HG03039 (cell line): ENCODE data around the gene TLE2.
"Not testable (repeated sequence)": the region's sequence is repeated elsewhere in the genome, so short reads cannot be mapped to it uniquely, and the experiment has no call there.

Experiments
- ATAC-seq: cut with Tn5 transposase; IDR thresholded peaks from one replicate; pipeline ENCODE4 v1.9.1; 2021; ENCODE audit warnings: mild to moderate bottlenecking, moderate library complexity; ENCODE audit not compliant: unreplicated experiment

TLE2 gene

DNA sequence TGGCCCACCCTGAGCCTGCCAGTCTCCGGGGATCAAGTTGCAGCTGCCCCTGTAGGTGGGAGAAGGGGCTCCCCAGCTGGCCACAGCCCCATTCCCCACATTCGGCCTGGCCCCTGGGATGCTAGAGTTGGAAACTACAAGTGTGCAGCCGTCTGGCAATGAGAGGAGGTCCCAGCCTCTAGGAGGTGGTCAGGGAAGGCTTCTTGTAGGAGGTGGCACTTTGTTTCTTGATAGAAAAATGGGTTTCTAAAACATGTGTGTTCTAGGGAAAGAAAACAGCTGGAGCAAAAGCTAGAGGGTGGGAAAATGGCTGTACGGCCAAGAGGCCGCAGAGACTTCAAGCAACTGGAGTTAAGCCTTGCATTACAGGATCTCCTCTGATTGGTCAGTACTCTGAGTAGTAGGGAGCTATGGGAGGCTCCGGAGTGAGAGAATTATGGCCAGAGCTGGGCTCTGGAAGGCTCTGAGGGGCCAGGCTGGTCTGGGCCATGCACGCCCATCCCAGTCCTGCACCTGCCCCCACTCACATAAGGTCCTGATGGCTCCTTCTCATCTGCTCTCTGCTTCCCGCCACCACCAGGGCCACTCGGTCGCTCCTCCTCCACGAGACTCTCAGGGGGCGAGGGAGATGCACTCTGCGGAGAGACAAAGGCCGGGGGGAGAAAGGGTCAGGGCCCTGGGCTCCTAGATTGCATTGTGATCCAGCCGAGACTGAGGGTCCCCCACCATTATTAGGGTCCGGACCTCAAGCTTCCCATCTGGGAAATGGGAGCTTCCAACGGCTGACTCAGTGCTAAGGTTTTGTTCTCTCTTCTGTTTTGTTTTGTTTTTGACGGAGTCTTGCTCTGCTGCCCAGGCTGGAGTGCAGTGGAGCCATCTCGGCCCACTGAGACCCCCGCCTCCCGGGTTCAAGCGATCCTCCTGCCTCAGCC, 13.7 kb downstream of the TLE2 start:
- no peak for ATAC-seq

DNA sequence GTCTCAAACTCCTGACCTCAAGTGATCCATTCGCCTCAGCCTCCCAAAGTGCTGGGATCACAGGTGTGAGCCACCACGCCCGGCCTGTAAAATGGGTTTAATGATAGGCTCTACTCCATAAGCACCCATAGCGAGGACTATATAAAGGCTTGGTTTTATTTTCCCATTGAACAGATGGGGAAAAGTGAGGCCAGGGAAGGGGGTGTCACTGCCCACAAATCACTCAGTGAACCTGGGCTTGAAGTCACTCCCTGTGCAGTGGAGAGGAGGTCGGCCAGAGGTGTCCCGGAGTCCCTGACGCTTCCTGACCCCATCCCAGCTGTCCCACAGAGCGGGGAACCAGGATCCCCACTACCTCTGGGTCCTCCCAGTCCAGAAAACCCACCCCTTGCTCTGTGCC, 14.9 kb downstream of the TLE2 start:
- no peak for ATAC-seq

DNA sequence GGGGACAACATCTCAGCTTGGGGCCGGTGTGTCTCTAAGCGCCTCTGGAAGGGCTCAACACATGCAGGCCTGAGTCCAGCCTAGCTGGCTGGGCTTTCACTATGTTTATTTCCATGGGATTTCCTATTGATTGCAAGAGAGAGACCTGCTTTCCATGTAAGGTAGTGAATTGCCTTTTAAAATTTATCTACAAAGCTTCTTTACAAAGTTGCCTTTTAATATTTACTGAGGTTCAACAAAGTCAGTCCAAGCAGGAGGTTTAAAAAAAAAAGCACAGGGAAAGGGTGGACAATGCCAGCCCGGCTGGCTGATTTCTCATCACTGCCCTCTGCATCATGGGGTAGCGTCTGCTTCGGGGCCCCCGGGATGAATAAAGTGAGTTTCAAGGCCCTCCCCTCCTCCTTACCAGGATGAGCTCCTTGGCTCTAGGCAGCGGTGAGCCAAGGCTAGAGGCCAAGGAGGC, 15.8 kb downstream of the TLE2 start:
- no peak for ATAC-seq

DNA sequence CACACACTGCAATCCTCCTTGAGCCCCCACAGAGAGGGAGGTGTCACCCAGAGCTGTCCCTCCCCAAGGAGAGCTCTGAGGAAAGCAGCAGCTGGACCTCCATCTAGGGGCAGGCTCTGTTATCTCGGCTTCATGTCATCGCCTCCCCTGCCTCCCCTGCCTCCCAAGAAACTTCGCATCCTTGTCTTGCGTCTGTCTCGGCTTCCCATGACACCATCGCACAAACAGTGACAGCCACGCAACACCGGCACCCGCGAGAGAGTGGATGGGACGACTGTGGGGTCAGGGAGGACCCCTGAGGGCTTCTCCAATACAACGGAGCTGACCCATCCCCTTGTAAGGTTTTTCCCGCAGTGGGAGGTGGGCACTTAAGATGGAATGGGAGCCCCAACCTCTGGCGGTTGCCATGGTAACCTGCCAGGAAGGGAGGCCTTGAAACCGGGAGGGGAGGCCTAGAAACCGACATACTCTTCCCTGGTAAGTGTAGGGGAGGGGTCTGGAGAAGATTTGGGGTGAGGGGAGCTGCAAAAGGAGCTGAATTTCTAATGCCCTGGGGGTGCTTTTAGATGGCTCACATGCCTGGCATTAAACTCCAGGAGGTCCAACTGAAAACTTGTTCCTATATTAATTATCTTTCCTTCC, 16.3 kb downstream of the TLE2 start:
- no peak for ATAC-seq

DNA sequence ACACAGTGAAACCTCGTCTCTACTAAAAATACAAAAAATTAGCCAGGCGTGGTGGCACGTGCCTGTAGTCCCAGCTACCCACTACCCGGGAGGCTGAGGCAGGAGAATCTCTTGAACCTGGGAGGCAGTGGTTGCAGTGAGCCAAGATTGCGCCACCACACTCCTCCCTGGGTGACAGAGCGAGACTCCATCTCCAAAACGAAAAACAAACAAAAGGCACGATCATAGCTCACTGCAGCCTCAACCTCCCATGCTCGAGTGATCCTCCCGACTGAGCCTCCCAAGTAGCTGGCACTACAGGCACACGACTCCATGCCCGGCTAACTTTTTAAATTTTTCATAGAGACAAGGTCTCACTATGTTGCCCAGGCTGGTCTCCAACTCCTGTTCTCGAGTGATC, 17.0 kb downstream of the TLE2 start:
- ATAC-seq, result not testable (repeated sequence)

DNA sequence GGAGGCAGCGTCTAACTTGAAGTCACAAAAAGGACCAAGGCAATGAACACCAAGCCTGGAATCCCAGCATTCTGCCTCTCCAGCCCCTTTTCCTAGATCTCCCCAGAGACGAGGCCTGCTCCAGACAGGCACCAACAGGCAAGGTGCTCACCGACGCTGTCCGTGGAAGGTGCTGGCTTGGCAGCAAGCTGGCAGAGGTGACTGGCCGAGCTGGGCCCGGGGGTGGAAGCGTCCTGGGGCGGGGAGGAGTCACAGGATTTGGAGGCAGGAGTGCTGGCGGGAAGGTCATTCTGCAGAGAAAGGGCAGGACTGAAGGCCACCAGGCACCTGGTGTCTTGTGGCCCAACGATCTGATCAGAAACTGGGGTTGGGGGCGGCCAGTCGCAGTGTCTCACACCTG, 18.2 kb downstream of the TLE2 start:
- no peak for ATAC-seq

DNA sequence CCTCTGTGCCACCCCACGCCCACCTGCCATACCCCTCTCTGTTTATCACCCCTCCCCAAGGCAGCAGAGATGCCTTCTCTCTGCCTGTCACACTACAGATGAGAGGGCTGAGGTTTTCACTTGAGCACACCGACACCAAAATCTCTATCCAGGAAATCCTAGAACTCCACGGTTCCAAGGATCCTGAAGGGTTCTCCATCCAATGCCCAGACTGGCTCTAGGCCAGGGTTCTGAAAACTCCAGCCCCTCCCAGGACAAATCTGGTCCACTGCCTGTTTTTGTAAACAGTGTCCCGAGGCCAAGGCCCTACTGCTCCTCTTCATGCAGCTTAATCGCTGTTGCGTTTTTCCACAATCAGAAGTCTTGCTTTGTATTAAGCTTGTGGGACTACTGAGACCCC, 20.1 kb downstream of the TLE2 start:
- no peak for ATAC-seq

DNA sequence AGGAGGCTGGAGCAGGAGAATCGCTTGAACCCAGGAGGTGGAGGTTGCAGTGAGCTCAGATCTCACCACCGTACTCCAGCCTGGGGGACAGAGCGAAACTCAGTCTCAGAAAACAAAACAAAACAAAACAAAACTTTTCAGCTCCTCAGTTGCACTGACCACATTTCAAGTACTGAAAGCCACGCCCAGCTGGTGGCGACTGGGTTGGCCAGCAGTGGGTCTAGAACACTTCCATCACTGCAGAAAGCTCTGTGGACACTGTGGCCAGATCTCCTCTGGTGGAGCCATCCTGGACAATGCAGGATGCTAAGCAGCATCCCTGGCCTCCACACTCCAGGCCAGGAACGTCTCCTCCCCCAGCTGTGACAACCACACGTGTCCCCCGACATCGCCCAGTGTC, 21.1 kb downstream of the TLE2 start:
- no peak for ATAC-seq

DNA sequence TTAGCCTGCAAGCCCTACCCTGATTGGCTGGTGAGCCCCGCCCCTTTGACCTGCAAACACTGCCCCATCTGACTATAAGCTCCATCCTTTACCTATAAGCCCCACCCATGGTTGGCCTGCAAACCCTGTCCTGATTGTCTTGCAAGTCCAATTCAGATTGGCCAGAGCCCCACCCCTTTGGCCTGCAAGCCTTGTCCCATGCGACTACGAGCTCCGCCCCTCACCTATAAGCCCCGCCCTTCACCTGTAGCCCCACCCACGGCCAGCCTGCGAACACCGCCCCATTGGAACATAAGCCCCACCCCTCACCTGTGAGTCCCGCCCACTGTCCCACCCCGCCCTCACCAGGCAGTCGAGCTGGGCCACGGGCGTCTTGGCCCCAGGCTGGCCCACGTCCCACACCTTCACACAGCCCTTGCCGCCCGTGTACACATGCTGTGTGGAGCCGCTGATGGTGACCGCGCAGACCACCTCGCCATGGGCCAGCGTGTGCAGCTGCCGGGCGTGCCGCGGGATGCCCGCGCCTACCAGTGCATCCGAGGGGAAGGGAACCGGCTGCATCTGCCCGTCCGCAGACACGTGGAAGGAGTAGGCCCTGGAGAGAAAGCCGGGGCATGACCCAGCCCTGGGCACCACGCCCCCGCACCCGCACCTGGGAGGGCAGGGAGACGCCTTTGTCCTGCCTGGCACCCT, 22.9 kb downstream of the TLE2 start:
- ATAC-seq, result no peak

DNA sequence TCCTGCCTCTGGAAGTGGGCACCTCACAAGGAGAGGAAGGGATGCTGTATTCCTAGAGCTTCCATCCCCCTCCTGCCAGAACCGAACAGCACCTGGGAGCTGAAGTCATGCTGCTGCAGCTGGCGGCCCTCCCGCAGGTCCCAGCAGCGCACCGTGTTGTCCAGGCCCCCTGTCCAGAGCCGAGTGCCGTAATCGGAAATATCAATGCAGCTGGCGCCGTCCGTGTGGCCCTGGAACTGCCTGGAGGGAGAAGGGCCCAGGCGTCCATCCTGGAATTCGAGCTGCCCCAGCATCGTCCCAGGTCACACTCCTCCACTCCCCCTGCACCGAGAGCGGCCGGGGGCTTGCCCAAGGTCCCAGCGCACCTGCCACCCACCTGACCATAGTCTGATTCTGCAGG, 23.7 kb downstream of the TLE2 start:
- ATAC-seq, result no peak

DNA sequence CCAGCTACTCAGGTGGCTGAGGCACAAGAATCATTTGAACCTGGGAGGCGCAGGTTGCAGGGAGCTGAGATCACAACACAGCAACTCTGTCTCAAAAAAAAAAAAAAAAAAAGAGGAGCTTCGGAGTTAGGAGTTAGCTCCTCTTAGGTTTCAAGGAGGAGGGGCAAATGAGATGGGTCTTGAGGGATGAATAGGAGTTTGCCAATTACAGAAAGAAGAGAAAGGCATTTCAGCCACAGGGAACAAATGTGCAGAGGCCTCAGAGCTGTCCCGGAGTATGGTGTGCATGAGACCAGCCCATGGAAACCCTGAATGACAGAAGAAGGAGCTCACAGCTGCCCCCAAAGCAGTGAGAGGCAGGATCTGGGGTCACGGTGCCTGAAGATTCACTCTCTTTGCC, 24.6 kb downstream of the TLE2 start:
- ATAC-seq, result no peak

DNA sequence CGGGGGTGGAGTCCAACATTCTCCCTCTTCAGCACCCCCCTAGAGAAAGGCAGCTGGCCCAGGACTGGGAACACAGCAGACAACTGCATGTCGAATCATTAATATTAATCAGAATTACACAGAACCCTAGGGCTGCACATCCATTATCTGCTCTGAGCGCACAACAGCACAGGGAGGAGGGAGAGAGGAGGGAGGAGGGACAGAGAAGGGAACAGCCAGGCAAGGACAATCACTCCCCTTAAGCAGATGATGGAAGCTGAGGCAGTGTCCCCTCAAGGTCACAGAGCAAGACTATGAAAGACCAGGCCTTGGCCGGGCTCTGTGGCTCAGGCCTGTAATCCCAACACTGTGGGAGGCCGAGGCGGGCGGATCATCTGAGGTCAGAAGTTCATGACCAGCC, 26.0 kb downstream of the TLE2 start:
- ATAC-seq, result no peak

DNA sequence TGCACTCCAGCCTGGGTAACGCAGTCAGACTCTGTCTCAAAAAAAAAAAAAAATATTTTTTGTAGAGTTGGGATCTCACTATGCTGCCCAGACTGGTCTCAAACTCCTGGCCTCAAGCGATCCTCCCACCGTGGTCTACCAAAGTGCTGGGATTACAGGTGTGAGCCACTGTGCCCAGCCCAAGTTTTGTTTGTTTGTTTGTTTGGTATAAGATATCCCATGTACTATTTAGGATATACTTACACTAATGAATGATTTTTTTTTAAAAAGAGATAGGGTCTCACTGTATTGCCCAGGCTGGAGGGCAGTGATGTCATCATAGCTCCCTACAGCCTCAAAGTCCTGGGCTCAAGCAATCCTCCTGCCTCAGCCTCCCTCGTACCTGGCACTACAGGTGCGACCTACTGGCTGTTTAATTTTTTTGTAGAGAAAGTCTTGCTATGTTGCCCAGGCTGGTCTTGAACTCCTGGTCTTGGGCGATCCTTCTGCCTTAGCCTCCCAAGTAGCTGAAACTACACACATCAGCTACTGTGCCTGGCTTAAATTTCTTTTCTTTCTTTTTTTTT, 27.8 kb downstream of the TLE2 start:
- ATAC-seq, result no peak

DNA sequence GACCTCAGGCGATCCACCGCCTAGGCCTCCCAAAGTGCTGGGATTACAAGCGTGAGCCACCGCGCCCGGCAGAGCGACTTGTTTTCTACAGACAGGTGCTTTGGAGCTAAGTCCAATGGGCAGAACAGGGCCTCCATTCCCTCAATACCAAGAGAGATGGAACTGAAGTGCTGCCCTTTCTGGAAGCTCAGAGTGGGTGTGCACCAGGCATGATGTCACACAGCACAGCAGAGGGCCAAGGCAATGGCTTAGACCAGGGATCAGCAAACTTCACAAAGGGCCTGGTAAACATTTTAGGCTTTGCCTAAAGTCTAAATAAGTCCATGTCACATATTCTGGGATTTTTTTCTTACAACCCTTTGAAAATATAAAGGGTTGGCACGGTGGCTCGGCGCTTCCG, 30.4 kb downstream of the TLE2 start:
- no peak for ATAC-seq

DNA sequence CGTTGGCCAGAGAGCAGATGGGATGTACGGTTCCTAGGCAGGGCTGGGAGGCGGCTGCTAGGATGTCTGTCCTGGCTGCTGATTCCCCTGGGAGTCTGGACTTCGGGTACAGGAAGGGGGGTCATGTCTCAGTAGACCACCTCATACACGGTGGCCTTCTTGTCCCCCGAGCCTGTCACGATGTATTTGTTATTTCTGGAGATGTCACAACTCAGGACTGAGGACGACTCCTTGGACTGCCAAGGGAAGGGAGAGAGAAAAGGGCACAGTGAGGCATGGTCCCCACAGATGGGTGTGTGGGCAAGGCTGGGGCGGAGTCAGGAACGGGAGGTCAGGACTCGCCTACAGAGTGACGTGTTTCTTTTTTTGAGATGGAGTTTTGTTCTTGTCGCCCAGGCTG, 31.4 kb downstream of the TLE2 start:
- ATAC-seq, result no peak

DNA sequence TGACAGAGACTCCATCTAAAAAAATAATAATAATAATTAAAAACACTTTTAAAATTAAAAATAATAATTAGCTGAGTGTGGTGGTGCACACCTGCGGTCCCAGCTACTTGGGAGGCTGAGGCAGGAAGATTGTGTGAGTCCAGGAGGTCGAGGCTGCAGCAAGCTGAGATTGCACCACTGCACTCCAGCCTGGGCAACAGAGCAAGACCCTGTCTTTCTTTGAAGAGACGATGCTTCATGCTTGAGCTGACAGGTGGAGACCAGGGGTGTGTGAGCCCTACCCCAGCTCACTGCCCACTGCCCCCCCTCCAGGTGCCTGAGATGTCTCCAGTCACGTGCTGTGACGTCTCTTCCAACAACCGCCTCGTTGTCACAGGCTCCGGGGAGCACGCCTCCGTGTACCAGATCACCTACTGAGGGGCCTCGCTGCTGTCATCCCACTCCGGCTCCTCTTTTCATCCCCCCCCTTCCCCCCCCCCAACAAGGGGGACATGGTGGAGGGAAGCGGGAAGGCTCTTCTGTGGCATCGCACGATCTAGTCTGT, 34.4 kb downstream of the TLE2 start:
- ATAC-seq, result no peak

DNA sequence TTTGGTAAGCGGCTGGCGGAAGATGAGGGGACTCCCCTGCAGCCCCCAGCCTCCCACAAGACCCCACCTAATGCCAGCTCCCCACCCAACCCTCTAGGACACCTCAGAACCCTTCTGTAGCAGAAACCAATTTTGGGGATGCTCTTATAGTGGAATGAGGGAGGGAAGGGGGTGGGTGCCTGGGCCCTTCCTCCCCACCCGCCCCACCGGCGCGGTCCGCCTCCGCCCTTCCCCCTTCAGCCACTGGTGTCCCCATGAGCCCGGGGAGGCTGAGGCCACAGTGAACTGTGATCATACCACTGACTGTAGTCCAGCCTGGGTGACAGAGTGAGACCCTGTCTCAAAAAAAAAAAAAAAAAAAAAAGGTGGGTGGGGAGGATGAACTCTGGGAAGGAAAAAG, 35.5 kb downstream of the TLE2 start:
- no peak for ATAC-seq

DNA sequence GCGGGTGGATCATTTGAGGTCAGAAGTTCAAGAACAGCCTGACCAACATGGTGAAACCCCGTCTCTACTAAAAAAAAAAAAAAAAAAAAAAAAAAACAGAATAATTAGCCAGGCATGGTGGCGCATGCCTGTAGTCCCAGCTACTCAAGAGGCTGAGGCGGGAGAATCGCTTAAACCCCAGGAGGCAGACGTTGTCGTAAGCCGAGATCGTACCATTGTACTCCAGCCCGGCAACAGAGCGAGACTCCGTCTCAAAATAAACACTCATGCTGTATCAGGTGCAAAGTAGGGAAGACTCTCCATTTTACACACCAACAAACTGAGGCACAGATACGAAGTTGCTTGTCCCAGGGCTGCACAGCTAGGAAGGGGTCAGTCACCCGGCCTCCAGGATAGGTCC, 36.1 kb downstream of the TLE2 start:
- no peak for ATAC-seq

DNA sequence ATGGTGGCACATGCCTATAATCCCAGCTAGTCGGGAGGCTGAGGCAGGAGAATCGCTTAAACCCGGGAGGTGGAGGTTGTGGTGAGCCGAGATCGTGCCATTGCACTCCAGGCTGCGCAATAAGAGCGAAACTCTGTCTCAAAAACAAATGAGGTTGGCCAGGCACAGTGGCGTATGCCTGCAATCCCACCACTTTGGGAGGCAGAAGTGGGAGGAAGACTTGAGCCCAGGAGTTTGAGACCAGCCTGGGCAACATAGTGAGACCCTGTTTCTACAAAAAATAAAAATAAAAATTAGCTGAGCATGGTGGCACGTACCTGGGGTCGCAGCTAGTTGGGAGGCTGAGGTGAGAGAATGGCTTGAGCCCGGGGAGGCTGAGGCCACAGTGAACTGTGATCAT, 36.7 kb downstream of the TLE2 start:
- ATAC-seq, result not testable (repeated sequence)

DNA sequence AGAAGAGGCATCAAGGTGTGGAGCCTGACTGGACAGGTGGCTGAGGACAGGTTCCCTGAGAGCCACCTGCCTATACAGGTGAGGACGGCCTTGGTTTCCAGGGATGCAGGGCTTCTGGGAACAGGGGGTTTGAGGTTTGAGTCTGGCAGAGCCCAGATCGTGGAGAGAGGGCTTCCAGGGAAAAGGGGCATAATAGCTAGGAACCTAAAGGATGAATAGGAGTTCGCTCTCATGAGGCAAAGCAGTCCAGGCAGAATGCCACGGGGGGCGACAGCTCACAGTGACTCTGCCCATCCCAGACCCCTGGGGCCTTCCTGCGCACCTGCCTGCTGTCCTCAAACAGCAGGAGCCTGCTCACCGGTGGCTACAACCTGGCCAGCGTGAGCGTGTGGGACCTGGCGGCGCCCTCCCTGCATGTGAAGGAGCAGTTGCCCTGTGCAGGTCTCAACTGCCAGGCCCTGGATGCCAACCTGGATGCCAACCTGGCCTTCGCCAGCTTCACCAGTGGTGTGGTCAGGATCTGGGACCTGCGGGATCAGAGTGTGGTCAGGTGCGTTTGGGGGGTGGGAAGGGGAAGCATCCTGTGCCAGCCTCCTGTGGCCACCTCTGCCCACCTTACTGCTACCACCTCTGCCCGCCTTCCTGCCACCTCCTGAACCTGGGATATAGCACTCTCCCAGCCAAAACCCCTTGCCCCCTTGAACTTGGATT, 39.7 kb downstream of the TLE2 start:
- ATAC-seq, result no peak

DNA sequence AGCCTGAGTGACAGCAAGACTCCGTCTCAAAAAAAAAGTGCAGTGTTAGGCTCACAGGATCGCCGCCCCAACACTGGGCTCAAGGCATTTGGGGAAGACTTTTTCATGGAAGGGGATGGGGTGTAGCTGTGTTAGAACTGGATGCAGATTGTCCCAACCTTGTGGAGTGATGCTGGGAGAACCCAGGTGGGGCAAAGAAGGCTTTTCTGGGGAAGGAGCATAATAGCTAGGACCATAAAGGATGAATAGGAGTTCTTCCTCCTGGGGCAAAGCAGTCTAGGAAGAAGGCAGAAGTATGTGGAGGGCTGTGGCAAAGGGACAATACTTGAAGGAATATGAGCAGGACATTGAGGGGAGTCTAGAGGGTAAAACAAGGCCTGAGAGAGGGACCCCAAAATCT, 40.5 kb downstream of the TLE2 start:
- ATAC-seq, result no peak
